Endothelial cell of umbilical vein (primary cell): Measurements from ENCODE around the gene ITGAE. TPM values are rescaled to one million over a fixed set of nuclear protein-coding genes. Genes with fewer than 3 reads are reported as not detected.

ENCODE experiments used
- BruUV-seq: library from RNA; stranded (reverse); fragments of 400-500 nt; replicated peaks from 2 replicates; lab custom pipeline; 2021; lab: Mats Ljungman, UMichigan
- CTCF ChIA-PET: fragments of 300-600, 350-600 bp; sonication (Branson Sonifier 250); formaldehyde crosslinking; loops from one replicate; lab custom pipeline; 2021; ENCODE audit warnings: antibody characterized with exemption, inconsistent platforms; lab: Charles Lee
- POLR2A ChIA-PET: fragments of 300-600, 350-600 bp; sonication (Branson Sonifier 250); formaldehyde crosslinking; loops from one replicate; lab custom pipeline; 2021; ENCODE audit warnings: antibody characterized with exemption, inconsistent platforms; lab: Charles Lee
- DNase-seq: peaks from one replicate; pipeline ENCODE4 v3.0.0-alpha.2; 2011; ENCODE audit warnings: low read depth, low spot score
- FAIRE-seq: peaks from 2 replicates; lab custom pipeline; 2011; peaks lifted over from hg19 to GRCh38; lab: Jason Lieb, UNC
- H2AFZ ChIP-seq: 2 replicates; pipeline ENCODE4 v1.6.0; 2012; ENCODE audit warnings: low read depth, low read length, control low read depth, inconsistent platforms
- H3K27ac ChIP-seq: 2 replicates; pipeline ENCODE4 v1.5.1; 2011; ENCODE audit warnings: low read depth, mild to moderate bottlenecking, control low read depth, low read length, moderate library complexity; ENCODE audit not compliant: insufficient read depth
- H3K27me3 ChIP-seq, 2 experiments: 2 replicates each; pipeline versions ENCODE4 v1.6.0 to v1.6.1; 2011; ENCODE audit warnings: low read length in 2 of 2, mixed read lengths in 1 of 2; ENCODE audit not compliant: control insufficient read depth in 2 of 2, insufficient read depth in 2 of 2
- H3K36me3 ChIP-seq, 2 experiments: 2 replicates in 1 of 2; 3 replicates in 1 of 2; pipeline ENCODE4 v1.5.1; 2011; ENCODE audit warnings: low read length in 2 of 2, mild to moderate bottlenecking in 1 of 2, moderate library complexity in 1 of 2; ENCODE audit not compliant: control insufficient read depth in 2 of 2, insufficient read depth in 2 of 2; ENCODE audit errors: extremely low read depth in 1 of 2
- H3K4me1 ChIP-seq: 3 replicates; pipeline ENCODE4 v1.5.1; 2011; ENCODE audit warnings: mild to moderate bottlenecking, low read length; ENCODE audit not compliant: control insufficient read depth, insufficient read depth; ENCODE audit errors: extremely low read depth
- H3K4me2 ChIP-seq: 2 replicates; pipeline ENCODE4 v1.6.1; 2011; ENCODE audit warnings: low read length, control low read depth, mixed read lengths; ENCODE audit not compliant: insufficient read depth
- H3K4me3 ChIP-seq, 3 experiments: fragments of 200-600 bp in 1 of 3; sonication (generic), shearing (Covaris generic) in 1 of 3; replicated peaks in 1 of 3; 2 replicates each; pipeline ENCODE4 v1.5.1; 2011 to 2016; ENCODE audit warnings: control low read depth in 3 of 3, low read length in 3 of 3, mild to moderate bottlenecking in 2 of 3, inconsistent platforms in 1 of 3, low read depth in 1 of 3, moderate library complexity in 1 of 3; ENCODE audit not compliant: insufficient read depth in 1 of 3
- H3K79me2 ChIP-seq: 2 replicates; pipeline ENCODE4 v1.6.0; 2012; ENCODE audit warnings: low read length, inconsistent platforms; ENCODE audit not compliant: control insufficient read depth, insufficient read depth
- H3K9ac ChIP-seq: replicated peaks from 2 replicates; pipeline ENCODE3; 2011; ENCODE audit warnings: low read length, control low read depth; ENCODE audit not compliant: insufficient read depth; ENCODE audit errors: extremely low read depth
- H3K9me1 ChIP-seq: replicated peaks from 3 replicates; pipeline ENCODE4 v1.6.0; 2011; ENCODE audit warnings: mild to moderate bottlenecking, low read length; ENCODE audit not compliant: control insufficient read depth, insufficient read depth; ENCODE audit errors: extremely low read depth
- H3K9me3 ChIP-seq: replicated peaks from 2 replicates; pipeline ENCODE4 v1.5.1; 2012; ENCODE audit warnings: low read length, inconsistent platforms; ENCODE audit not compliant: control insufficient read depth, insufficient read depth
- H4K20me1 ChIP-seq: replicated peaks from 2 replicates; pipeline ENCODE3; 2011; ENCODE audit warnings: mild to moderate bottlenecking, low read length; ENCODE audit not compliant: control insufficient read depth, insufficient read depth; ENCODE audit errors: extremely low read depth
- EZH2 ChIP-seq: IDR thresholded peaks from 2 replicates; pipeline ENCODE4 v1.6.1; 2012; ENCODE audit warnings: borderline replicate concordance, low read depth, mild to moderate bottlenecking, moderate library complexity, low read length, inconsistent platforms; ENCODE audit not compliant: severe bottlenecking
- FOS ChIP-seq: IDR thresholded peaks from 2 replicates; pipeline ENCODE4 v1.6.1; 2011; ENCODE audit warnings: mild to moderate bottlenecking, low read length, moderate library complexity, borderline replicate concordance; ENCODE audit not compliant: insufficient read depth
- GATA2 ChIP-seq: IDR thresholded peaks from 2 replicates; pipeline ENCODE4 v1.7.0; 2011; ENCODE audit warnings: low read depth, mild to moderate bottlenecking, moderate library complexity, mixed read lengths, low read length; ENCODE audit not compliant: insufficient read length, insufficient read depth
- JUN ChIP-seq: IDR thresholded peaks from 2 replicates; pipeline ENCODE4 v1.6.1; 2011; ENCODE audit warnings: borderline replicate concordance, low read depth; ENCODE audit not compliant: insufficient read length, insufficient read depth
- MYC ChIP-seq: IDR thresholded peaks from one replicate; pipeline ENCODE4 v1.6.1; 2011; ENCODE audit warnings: mild to moderate bottlenecking, low read depth, low read length
- POLR2A ChIP-seq: IDR thresholded peaks from 2 replicates; pipeline ENCODE4 v1.6.1; 2012; ENCODE audit warnings: low read depth, mild to moderate bottlenecking, control low read depth, low read length
- POLR2AphosphoS5 ChIP-seq: IDR thresholded peaks from 2 replicates; pipeline ENCODE4 v1.6.1; 2012; ENCODE audit warnings: low read depth, mild to moderate bottlenecking, control low read depth, low read length, moderate library complexity; ENCODE audit not compliant: insufficient read depth
- dilution Hi-C: fragments of 300-500 bp; cut with MboI; formaldehyde crosslinking; loops from one replicate; pipeline ENCODE4 v1.15.0; 2019; ENCODE audit warnings: low sequenced_read_pairs; ENCODE audit not compliant: extremely low pct_ligation_motif_present
- intact Hi-C: fragments of 100-400 bp; cut with micrococcal nuclease; formaldehyde crosslinking; loops from one replicate; pipeline ENCODE4 v1.10.0; 2022
- polyA plus RNA-seq, 4 experiments: library from polyadenylated mRNA; depleted of rRNA in 3 of 4; stranded (reverse) in 3 of 4; unstranded in 1 of 4; fragments of >200 nt; gene quantifications; 2 replicates each; pipeline versions ENCODE4 v1.2.1 to v1.2.3, GENCODE V29; 2011 to 2012; ENCODE audit warnings: missing spikeins in 1 of 4
- total RNA-seq: library from RNA; stranded (reverse); gene quantifications from 2 replicates; pipeline ENCODE4 v1.2.3, GENCODE V29; 2021
- TF ChIP-seq, protein P1 (sequence below), 2 donors: IDR thresholded peaks; 1 replicate in 1 of 2; 2 replicates in 1 of 2; pipeline ENCODE4 v1.5.1; 2011; ENCODE audit warnings: low read length in 2 of 2, mild to moderate bottlenecking in 2 of 2, moderate library complexity in 2 of 2, control low read depth in 1 of 2, inconsistent platforms in 1 of 2, low read depth in 1 of 2; ENCODE audit not compliant: insufficient read depth in 1 of 2; ENCODE audit errors: extremely low read depth in 1 of 2
- TF ChIP-seq, protein P2 (sequence below): IDR thresholded peaks from 2 replicates; pipeline ENCODE4 v1.6.1; 2011; ENCODE audit not compliant: insufficient read depth, insufficient read length

ITGAE gene
- total and polyA plus RNA-seq, 2 donors (not counting 3 experiments of a cell fraction or from before 2014, with no cell fraction given) = 29.6 to 71.6 TPM

DNA sequence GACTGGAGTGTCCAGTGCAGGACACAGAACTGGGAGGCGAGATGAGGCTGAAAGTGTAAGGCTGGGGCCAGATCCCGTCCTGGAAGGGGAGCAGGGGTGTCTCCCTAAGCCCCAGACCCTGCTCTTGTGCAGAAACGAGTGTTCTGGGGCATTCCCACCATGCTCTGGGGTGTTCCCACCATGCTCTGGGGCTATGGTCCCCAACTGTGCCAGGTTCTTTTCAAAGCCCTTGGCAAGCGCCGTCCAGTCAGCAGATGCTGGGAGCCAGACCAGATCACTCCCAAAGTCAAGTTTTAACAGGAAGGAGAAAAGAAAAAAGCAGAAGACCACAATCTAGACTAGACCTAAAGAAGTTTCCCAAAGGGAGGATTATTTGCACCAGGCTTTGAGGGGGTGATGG lies 135.2 kb downstream of the ITGAE start:
- dilution Hi-C loops = no loop called here
- Histone ChIP-seq H3K4me1 (peaks cover 24% of the 10 kb centered on the region), H3K27me3 (no peaks in the 10 kb centered on the region), H3K9ac (no peak overlapping the region), H3K36me3 (peaks cover 5 to 25% of the 10 kb centered on the region in 2 experiments), H3K4me2 (no peak overlapping the region), H3K9me3 (no peaks in the 10 kb centered on the region), H4K20me1 (peaks cover 3% of the 10 kb centered on the region), H3K27ac (no peak overlapping the region), H3K4me3 (no peak overlapping the region), H3K9me1 (no peaks in the 10 kb centered on the region), H3K79me2 (peaks cover 47% of the 10 kb centered on the region), H2AFZ (no peak overlapping the region)
- FAIRE-seq (no peak), DNase-seq (no peak)
- ChIA-PET CTCF (no interaction called here), POLR2A (no interaction called here)
- BruUV-seq = no TSS peak
- TF ChIP-seq GATA2 (no peak), MYC (no peak), POLR2AphosphoS5 (no peak), FOS (no peak), EZH2 (no peak), JUN (no peak), POLR2A (no peak)
- TF ChIP-seq, protein P1, sequence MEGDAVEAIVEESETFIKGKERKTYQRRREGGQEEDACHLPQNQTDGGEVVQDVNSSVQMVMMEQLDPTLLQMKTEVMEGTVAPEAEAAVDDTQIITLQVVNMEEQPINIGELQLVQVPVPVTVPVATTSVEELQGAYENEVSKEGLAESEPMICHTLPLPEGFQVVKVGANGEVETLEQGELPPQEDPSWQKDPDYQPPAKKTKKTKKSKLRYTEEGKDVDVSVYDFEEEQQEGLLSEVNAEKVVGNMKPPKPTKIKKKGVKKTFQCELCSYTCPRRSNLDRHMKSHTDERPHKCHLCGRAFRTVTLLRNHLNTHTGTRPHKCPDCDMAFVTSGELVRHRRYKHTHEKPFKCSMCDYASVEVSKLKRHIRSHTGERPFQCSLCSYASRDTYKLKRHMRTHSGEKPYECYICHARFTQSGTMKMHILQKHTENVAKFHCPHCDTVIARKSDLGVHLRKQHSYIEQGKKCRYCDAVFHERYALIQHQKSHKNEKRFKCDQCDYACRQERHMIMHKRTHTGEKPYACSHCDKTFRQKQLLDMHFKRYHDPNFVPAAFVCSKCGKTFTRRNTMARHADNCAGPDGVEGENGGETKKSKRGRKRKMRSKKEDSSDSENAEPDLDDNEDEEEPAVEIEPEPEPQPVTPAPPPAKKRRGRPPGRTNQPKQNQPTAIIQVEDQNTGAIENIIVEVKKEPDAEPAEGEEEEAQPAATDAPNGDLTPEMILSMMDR (IDR thresholded peaks at IDR 0.05; ENCODE audit: extremely low read depth in 1 of 2, insufficient read depth in 1 of 2, low read depth in 1 of 2, low read length in 2 of 2) = no peak
- TF ChIP-seq, protein P2, sequence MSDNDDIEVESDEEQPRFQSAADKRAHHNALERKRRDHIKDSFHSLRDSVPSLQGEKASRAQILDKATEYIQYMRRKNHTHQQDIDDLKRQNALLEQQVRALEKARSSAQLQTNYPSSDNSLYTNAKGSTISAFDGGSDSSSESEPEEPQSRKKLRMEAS = no peak
- intact Hi-C loops = loop anchor here (5.0 kb wide), 1 partner anchor 56 kb away; the partner anchor contains the start of gene HASPIN

Other genes starting within 250 kb of the ITGAE start
- not detected in 2 replicates for gene TRPV3, start 243.4 kb downstream of the ITGAE start, total RNA-seq
- 0.01 TPM in 1 of 2 replicates, not detected in the other for gene TRPV3, start 243.4 kb downstream of the ITGAE start, polyA plus RNA-seq
- 1.4 and 2.5 TPM in 2 replicates for gene TRPV1, start 191.8 kb downstream of the ITGAE start, total RNA-seq
- 1.4 and 1.8 TPM in 2 replicates for gene TRPV1, start 191.8 kb downstream of the ITGAE start, polyA plus RNA-seq
- gene SHPK, start 164.9 kb downstream of the ITGAE start, total RNA-seq = 15.9 and 17.8 TPM in 2 replicates
- gene SHPK, start 164.9 kb downstream of the ITGAE start, polyA plus RNA-seq = 14.7 and 15.4 TPM in 2 replicates
- 20.8 and 25.9 TPM in 2 replicates for gene CTNS, start 164.4 kb downstream of the ITGAE start, total RNA-seq
- gene CTNS, start 164.4 kb downstream of the ITGAE start, polyA plus RNA-seq = 17.9 and 20.5 TPM in 2 replicates
- gene TAX1BP3, start 132.6 kb downstream of the ITGAE start, total RNA-seq = 247 and 254 TPM in 2 replicates
- gene TAX1BP3, start 132.6 kb downstream of the ITGAE start, polyA plus RNA-seq = 315 and 359 TPM in 2 replicates
- 54.0 and 62.2 TPM in 2 replicates for gene EMC6, start 132.4 kb downstream of the ITGAE start, total RNA-seq
- gene EMC6, start 132.4 kb downstream of the ITGAE start, polyA plus RNA-seq = 105 and 148 TPM in 2 replicates
- gene P2RX5, start 105.0 kb downstream of the ITGAE start, total RNA-seq = 0.22 and 0.37 TPM in 2 replicates
- 0.10 and 0.19 TPM in 2 replicates for gene P2RX5, start 105.0 kb downstream of the ITGAE start, polyA plus RNA-seq
- 11.8 and 13.2 TPM in 2 replicates for gene HASPIN, start 77.3 kb downstream of the ITGAE start, total RNA-seq
- 2.7 TPM in 2 replicates for gene HASPIN, start 77.3 kb downstream of the ITGAE start, polyA plus RNA-seq
- 51.1 and 52.2 TPM in 2 replicates for gene NCBP3, start 45.1 kb upstream of the ITGAE start, total RNA-seq
- 13.7 and 18.2 TPM in 2 replicates for gene NCBP3, start 45.1 kb upstream of the ITGAE start, polyA plus RNA-seq
- gene CAMKK1, start 91.9 kb upstream of the ITGAE start, total RNA-seq = 5.7 and 6.1 TPM in 2 replicates
- 4.3 and 4.5 TPM in 2 replicates for gene CAMKK1, start 91.9 kb upstream of the ITGAE start, polyA plus RNA-seq
- not detected in 2 replicates for gene P2RX1, start 115.3 kb upstream of the ITGAE start, total RNA-seq
- gene P2RX1, start 115.3 kb upstream of the ITGAE start, polyA plus RNA-seq = 0.05 TPM in 1 of 2 replicates, not detected in the other
- gene ATP2A3, start 163.2 kb upstream of the ITGAE start, total RNA-seq = 0.55 and 0.78 TPM in 2 replicates
- gene ATP2A3, start 163.2 kb upstream of the ITGAE start, polyA plus RNA-seq = 0.37 TPM in 2 replicates